Measurements from ENCODE around the gene HACE1. TPM values are rescaled to one million over a fixed set of nuclear protein-coding genes. Genes with fewer than 3 reads are reported as not detected.

The HACE1 gene
- total RNA-seq, 4 donors from 2014 or later, result 10.8 to 17.7 (median 11.6) TPM

- 74 to 75% methylated on average over 3 of the region's 3 CpGs for WGBS, 2 donors
- H3K4me3 ChIP-seq (ENCODE audit: low read depth, poor library complexity, severe bottlenecking), result no peak overlapping the region
- TF ChIP-seq POLR2A (IDR thresholded peaks at IDR 0.05), result no peak
- TF ChIP-seq, protein P1, sequence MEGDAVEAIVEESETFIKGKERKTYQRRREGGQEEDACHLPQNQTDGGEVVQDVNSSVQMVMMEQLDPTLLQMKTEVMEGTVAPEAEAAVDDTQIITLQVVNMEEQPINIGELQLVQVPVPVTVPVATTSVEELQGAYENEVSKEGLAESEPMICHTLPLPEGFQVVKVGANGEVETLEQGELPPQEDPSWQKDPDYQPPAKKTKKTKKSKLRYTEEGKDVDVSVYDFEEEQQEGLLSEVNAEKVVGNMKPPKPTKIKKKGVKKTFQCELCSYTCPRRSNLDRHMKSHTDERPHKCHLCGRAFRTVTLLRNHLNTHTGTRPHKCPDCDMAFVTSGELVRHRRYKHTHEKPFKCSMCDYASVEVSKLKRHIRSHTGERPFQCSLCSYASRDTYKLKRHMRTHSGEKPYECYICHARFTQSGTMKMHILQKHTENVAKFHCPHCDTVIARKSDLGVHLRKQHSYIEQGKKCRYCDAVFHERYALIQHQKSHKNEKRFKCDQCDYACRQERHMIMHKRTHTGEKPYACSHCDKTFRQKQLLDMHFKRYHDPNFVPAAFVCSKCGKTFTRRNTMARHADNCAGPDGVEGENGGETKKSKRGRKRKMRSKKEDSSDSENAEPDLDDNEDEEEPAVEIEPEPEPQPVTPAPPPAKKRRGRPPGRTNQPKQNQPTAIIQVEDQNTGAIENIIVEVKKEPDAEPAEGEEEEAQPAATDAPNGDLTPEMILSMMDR (IDR thresholded peaks at IDR 0.05), result no peak
- intact Hi-C loops (cut with DNase I; ENCODE audit: low total_unique reads), result no loop called here
- DNase-seq (ENCODE audit: low spot score in 2 of 2), result no peak
Observed at GRCh38 chr6:104704191-104704590, 155.5 kb downstream of the HACE1 start.

DNA sequence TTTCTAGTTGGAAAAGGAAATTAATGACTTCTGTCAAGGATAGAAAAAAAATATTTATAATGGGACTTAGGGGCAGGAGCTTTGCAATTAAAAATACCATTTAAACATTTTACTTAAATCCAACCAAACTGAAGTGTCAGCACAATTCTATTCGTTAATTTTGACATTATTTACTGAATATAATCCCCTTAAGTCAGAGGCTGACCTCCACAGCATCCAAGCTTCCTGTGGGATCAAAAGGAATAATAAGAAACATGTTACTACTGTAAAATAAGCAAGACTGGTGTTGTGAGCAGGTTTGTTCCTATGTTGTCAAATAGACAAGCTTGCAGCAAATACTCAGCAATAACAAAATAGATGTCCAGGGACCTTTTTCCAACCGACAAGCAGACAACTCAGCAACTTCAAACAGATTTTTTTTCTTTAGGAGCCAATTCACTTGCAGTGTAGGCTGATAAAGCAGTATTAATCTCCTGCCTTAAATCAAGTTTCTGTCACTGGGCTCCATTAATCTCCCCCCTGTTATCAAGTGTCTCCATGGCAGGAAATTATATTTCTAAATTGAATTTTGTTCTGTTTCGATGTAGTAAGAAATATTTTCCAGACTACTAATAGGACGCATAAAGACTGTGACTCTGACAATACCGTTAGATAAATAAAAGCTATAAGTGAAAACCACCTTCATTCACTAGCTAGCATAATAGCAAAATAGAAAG, 157.4 kb downstream of the HACE1 start:
- intact Hi-C loops (cut with DNase I; ENCODE audit: low total_unique reads), result no loop called here
- no peak overlapping the region for H3K4me3 ChIP-seq (ENCODE audit: low read depth, poor library complexity, severe bottlenecking)
- DNase-seq (ENCODE audit: low spot score in 2 of 2), result no peak
- TF ChIP-seq POLR2A (IDR thresholded peaks at IDR 0.05), result no peak
- TF ChIP-seq, protein P1 (IDR thresholded peaks at IDR 0.05), result no peak
- 59 to 66% methylated on average over 5 of the region's 5 CpGs for whole genome bisulfite sequencing, 2 donors

DNA sequence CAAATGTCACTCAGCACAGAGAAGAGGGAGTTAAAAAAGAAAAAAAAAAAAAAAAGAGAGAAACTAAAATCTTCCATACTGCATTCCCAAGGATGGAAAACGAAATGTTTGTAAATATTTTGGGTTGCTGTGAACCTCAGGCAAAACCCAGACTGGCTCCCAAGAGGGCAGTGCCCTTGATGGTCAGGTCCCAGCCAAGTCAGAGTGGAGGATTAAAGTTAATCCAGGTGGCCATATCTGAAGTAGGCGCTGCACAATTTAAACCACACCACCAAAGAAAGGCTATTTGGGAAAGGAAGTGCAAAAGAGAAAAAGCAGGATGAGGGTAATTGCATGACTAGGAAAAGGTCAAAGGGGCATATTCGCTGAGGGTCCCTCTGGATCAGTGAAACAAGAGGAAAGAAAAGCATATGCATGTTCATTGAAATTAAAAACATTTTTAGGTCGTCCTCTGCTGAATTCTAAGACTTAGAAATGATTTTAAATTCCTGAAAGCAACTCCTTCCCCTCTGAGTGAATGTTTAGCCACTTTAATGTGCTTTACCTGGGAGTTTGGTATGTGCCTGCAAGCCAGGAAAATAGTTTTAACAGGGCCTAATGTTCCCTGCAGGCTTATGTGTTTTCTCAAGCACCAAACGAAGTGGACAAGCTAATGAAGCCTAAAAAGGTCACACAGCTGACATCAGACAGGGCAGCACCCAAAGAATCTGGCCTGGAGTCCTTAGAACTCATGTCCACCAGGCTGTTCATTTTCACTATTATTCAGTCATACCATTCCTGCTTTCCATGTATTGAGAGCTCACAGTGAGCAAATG, 159.1 kb downstream of the HACE1 start:
- intact Hi-C loops (cut with DNase I; ENCODE audit: low total_unique reads), result no loop called here
- no peak overlapping the region for H3K4me3 ChIP-seq (ENCODE audit: low read depth, poor library complexity, severe bottlenecking)
- no peak for DNase-seq (ENCODE audit: low spot score in 2 of 2)
- no peak for TF ChIP-seq POLR2A (IDR thresholded peaks at IDR 0.05)
- TF ChIP-seq, protein P1 (IDR thresholded peaks at IDR 0.05), result no peak
- WGBS, 2 donors, result 55 to 56% methylated on average over 5 of the region's 5 CpGs

DNA sequence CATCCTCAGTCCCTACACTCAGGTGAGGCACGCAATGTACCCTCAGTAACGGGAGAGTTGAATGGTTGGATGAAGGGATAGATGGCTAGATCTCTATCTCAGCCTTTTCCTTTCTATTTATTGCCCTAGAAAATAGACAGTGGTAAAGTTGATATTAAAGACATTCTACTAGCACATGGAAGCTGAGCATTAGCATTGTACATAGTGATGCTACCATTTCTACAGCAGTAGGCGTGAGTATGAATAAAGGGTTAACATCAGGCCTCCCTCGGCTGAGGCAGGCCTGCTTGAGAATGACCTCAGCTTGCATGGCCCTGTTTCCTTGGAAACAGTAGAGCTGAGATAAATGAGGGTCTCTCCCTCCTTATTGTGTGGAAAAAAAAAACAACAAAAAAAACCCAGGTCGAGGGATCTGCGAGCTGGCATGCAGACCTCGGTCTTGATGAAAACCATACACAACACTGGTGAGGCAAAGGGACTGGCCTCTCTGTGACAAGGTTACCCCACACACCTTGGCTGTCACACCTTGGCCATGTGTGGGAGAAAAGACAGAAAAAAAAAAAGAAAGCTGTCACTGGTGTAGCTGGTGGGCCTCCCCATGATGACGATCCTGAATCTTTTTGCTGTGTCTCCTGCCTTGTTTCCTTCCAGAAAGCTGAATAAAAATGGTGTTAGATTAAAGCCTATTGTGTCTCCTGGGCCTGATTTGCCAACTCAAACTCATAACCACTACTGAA, 160.0 kb downstream of the HACE1 start:
- no peak overlapping the region for H3K4me3 ChIP-seq (ENCODE audit: low read depth, poor library complexity, severe bottlenecking)
- no peak for TF ChIP-seq POLR2A (IDR thresholded peaks at IDR 0.05)
- TF ChIP-seq, protein P1 (IDR thresholded peaks at IDR 0.05), result no peak
- intact Hi-C loops (cut with DNase I; ENCODE audit: low total_unique reads), result no loop called here
- DNase-seq (ENCODE audit: low spot score in 2 of 2), result no peak
- 74 to 78% methylated on average over 8 of the region's 8 CpGs for WGBS, 2 donors

DNA sequence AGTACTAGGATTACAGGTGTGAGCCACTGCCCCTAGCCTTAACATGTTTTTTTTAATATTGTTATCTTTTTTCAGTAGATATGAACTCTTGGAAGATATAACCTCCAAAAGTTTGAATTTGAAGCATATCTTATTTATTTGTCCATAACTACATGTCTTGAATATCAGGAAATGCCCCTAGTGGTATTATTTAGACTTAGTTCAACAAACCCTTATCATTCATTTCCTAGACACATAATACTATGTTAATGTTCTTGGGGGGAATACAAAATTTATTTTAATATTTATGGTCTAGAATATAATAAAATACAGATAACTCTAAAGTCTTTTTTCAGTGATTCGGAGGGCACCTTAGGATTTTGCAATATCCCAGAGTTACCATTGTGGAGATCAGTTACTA, 160.7 kb downstream of the HACE1 start:
- no peak overlapping the region for H3K4me3 ChIP-seq (ENCODE audit: low read depth, poor library complexity, severe bottlenecking)
- TF ChIP-seq, protein P1 (IDR thresholded peaks at IDR 0.05), result no peak
- TF ChIP-seq POLR2A (IDR thresholded peaks at IDR 0.05), result no peak
- intact Hi-C loops (cut with DNase I; ENCODE audit: low total_unique reads), result no loop called here
- 95 to 96% methylated on average over 1 of the region's 1 CpG for WGBS, 2 donors
- no peak for DNase-seq (ENCODE audit: low spot score in 2 of 2)
